ENCODE results near the gene HEBP1.

GRCh38 chr12:13005649-13006048 is 5.6 kb upstream of the HEBP1 start:
- TF ChIP-seq CTCF (IDR thresholded peaks at IDR 0.05) (no peak), POLR2A (IDR thresholded peaks at IDR 0.05) (no peak)

All from Peyer's patch (tissue), 4 donors.